Loucy (cell line): ENCODE measurements around the gene KCNV2.

Experiments
- CTCF ChIP-seq: fragments of 200-600 bp; sonication (generic); conservative IDR thresholded peaks from 2 replicates; pipeline ENCODE4 v1.5.1; 2014; ENCODE audit warnings: mild to moderate bottlenecking, antibody characterized with exemption, low read length
- EZH2phosphoT487 ChIP-seq: fragments of 200-600 bp; IDR thresholded peaks from 2 replicates; pipeline ENCODE4 v1.6.1; 2018; ENCODE audit warnings: antibody characterized with exemption, mild to moderate bottlenecking, moderate library complexity, borderline replicate concordance

GRCh38 chr9:2740616-2741015, 23.3 kb downstream of the KCNV2 start:
- no peak for TF ChIP-seq CTCF
- no peak for TF ChIP-seq EZH2phosphoT487
